Neutrophil (primary cell): ENCODE measurements around the gene MGMT.

ENCODE experiments used
- H3K27ac ChIP-seq: fragments of 200-600 bp; sonication (generic); 2 replicates; pipeline ENCODE4 v1.5.1; 2016; ENCODE audit warnings: mild to moderate bottlenecking, moderate library complexity
- H3K27me3 ChIP-seq: fragments of 200-600 bp; sonication (generic); 2 replicates; pipeline ENCODE4 v1.6.0; 2016; ENCODE audit warnings: mild to moderate bottlenecking
- H3K36me3 ChIP-seq: fragments of 200-600 bp; sonication (generic); 2 replicates; pipeline ENCODE4 v1.5.1; 2017
- H3K4me1 ChIP-seq, 2 experiments: fragments of 200-600 bp in 1 of 2; sonication (generic) in 1 of 2; 1 replicate in 1 of 2; 2 replicates in 1 of 2; pipeline versions ENCODE4 v1.5.1 to v1.6.1; 2013 to 2016; ENCODE audit warnings: low read depth in 1 of 2, low read length in 1 of 2, mild to moderate bottlenecking in 1 of 2, moderate library complexity in 1 of 2; ENCODE audit not compliant: control insufficient read depth in 1 of 2, insufficient read depth in 1 of 2
- H3K4me3 ChIP-seq, 2 experiments: fragments of 200-600 bp in 1 of 2; sonication (generic) in 1 of 2; 1 replicate in 1 of 2; 2 replicates in 1 of 2; pipeline ENCODE4 v1.5.1; 2013 to 2016; ENCODE audit warnings: low read depth in 1 of 2, low read length in 1 of 2, mild to moderate bottlenecking in 1 of 2, moderate library complexity in 1 of 2
- H3K9me3 ChIP-seq: fragments of 200-600 bp; sonication (generic); 2 replicates; pipeline ENCODE4 v1.5.1; 2016
- CTCF ChIP-seq: fragments of 200-600 bp; sonication (generic); IDR thresholded peaks from 2 replicates; pipeline ENCODE4 v1.5.1; 2016; ENCODE audit warnings: antibody characterized with exemption

Gene MGMT

GRCh38 chr10:129627442-129627841, 160.4 kb downstream of the MGMT start:
- no peaks in the 10 kb centered on the region for H3K36me3 ChIP-seq
- TF ChIP-seq CTCF: no peak
- no peak overlapping the region for H3K4me3 ChIP-seq
- H3K27me3 ChIP-seq: no peaks in the 10 kb centered on the region
- no peaks in the 10 kb centered on the region for H3K4me1 ChIP-seq
- no peaks in the 10 kb centered on the region for H3K9me3 ChIP-seq
- no peak overlapping the region for H3K27ac ChIP-seq

GRCh38 chr10:129628823-129629222, 161.8 kb downstream of the MGMT start:
- Histone ChIP-seq H3K27me3 (no peaks in the 10 kb centered on the region), H3K9me3 (no peaks in the 10 kb centered on the region), H3K4me1 (no peaks in the 10 kb centered on the region), H3K4me3 (no peak overlapping the region), H3K36me3 (no peaks in the 10 kb centered on the region), H3K27ac (no peak overlapping the region)
- no peak for TF ChIP-seq CTCF

GRCh38 chr10:129629911-129630310, 162.9 kb downstream of the MGMT start:
- H3K9me3 ChIP-seq: no peaks in the 10 kb centered on the region
- no peak for TF ChIP-seq CTCF
- no peaks in the 10 kb centered on the region for H3K27me3 ChIP-seq
- H3K4me3 ChIP-seq: no peak overlapping the region
- no peaks in the 10 kb centered on the region for H3K4me1 ChIP-seq
- no peak overlapping the region for H3K27ac ChIP-seq
- no peaks in the 10 kb centered on the region for H3K36me3 ChIP-seq

GRCh38 chr10:129631006-129631405, 164.0 kb downstream of the MGMT start:
- no peak overlapping the region for H3K4me3 ChIP-seq
- H3K9me3 ChIP-seq: no peaks in the 10 kb centered on the region
- TF ChIP-seq CTCF: no peak
- H3K27ac ChIP-seq: no peak overlapping the region
- H3K27me3 ChIP-seq: no peaks in the 10 kb centered on the region
- H3K4me1 ChIP-seq: no peaks in the 10 kb centered on the region
- no peaks in the 10 kb centered on the region for H3K36me3 ChIP-seq

GRCh38 chr10:129631870-129632623, 165.0 kb downstream of the MGMT start:
- no peaks in the 10 kb centered on the region for H3K9me3 ChIP-seq
- H3K4me3 ChIP-seq: no peak overlapping the region
- TF ChIP-seq CTCF: no peak
- H3K27me3 ChIP-seq: no peaks in the 10 kb centered on the region
- no peak overlapping the region for H3K27ac ChIP-seq
- H3K36me3 ChIP-seq: no peaks in the 10 kb centered on the region
- H3K4me1 ChIP-seq: no peaks in the 10 kb centered on the region
